ENCODE results near the gene INSYN1. TPM values are rescaled to one million over a fixed set of nuclear protein-coding genes. Genes with fewer than 3 reads are reported as not detected.

The INSYN1 gene
- total RNA-seq, 2 donors from 2014 or later: not detected

DNA sequence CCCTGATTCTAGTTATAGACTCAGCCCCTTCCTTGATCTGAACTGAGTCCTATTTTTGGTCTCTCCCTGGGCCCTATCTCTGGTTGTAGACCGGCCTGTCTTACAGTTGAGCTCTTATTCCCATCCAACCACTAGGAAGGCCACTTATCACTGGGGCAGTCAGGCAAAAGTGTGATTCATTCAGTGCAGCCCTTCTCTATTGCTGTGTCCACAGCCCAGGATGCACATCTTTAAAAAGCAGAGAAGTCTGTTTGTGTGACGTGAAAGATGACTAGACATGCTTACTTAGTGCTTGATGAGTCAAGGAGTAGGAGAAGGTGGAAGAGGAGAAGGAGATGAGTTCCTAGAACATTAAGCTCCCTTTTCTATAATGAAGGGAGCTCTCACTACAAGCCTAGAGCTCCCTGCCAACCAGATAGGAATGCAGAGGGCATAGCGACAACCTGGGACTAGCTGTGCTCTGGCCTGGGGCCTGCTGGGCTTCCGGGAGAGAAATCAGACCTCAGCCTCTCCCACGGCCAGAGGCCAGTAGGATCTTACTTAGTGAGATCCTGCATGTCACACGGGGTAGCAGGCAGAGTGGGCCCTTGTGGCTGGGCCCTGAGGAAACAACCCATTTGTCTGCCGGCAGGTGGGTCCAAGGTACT, 25.7 kb downstream of the INSYN1 start:
- Mint-ChIP-seq H3K36me3 (no peaks in the 10 kb centered on the region), H3K27ac (peak overlapping the region in 1 of 2 donors; percentile 53), H3K27me3 (peaks cover 0 to 11% of the 10 kb centered on the region in 2 donors), H3K9me3 (no peaks in the 10 kb centered on the region), H3K4me1 (ENCODE audit: low read depth in 2 of 2) (no peaks in the 10 kb centered on the region), H3K4me3 (no peak overlapping the region)
- no peak for DNase-seq (ENCODE audit: low spot score)
- ATAC-seq: no peak

DNA sequence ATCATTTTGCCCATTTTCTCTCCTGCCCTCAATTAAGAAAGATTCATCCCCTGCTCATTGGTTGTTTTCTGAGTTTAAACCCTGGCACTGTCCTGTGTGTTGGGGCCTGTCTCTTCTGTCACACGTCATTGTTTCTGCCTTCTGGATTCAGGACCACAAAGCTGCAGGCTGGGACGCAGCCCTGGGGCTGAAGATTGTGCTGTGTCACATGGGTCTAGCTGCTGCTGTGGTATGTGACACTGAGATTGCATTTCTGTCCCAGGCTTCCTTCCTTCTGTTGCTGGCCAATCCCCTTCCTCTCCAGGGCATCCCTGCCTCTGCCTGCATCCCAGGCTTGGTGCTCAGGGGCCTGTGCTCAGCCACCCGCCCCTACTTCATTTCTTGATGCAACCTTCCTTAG, 28.9 kb downstream of the INSYN1 start:
- no peak for ATAC-seq
- Mint-ChIP-seq H3K27me3 (peaks cover 10 to 20% of the 10 kb centered on the region in 2 donors), H3K4me1 (ENCODE audit: low read depth in 2 of 2) (no peaks in the 10 kb centered on the region)

DNA sequence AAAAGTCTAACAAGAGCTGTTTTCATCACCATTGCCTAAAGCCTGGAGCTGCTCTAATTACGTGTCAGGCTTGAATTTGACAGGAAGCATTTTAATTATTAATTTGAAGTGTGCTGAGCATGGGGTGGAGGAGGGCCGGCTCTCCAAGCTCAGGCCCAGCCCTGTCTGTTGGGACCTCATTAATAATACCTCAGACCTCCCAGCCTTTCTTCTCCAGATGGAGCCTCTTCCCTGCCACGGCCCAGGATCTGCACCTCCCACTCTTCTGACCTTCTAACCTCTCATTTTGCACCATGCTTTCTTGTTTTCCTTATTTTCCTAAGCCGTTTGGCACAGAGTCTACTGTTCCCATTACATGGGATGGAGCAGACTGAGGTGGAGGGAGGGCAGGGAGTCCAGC, 30.0 kb downstream of the INSYN1 start:
- DNase-seq (ENCODE audit: low spot score) (no peak), ATAC-seq (no peak)
- Mint-ChIP-seq H3K9me3 (no peaks in the 10 kb centered on the region), H3K4me1 (ENCODE audit: low read depth in 2 of 2) (no peaks in the 10 kb centered on the region), H3K27ac (no peak overlapping the region), H3K27me3 (peaks cover 19 to 22% of the 10 kb centered on the region in 2 donors), H3K36me3 (no peaks in the 10 kb centered on the region), H3K4me3 (no peak overlapping the region)

More for the DNA sequence above, 28.9 kb downstream of the INSYN1 start:
- Mint-ChIP-seq H3K9me3 (no peaks in the 10 kb centered on the region), H3K27ac (no peak overlapping the region), H3K4me3 (no peak overlapping the region), H3K36me3 (no peaks in the 10 kb centered on the region)
- DNase-seq (ENCODE audit: low spot score): no peak

DNA sequence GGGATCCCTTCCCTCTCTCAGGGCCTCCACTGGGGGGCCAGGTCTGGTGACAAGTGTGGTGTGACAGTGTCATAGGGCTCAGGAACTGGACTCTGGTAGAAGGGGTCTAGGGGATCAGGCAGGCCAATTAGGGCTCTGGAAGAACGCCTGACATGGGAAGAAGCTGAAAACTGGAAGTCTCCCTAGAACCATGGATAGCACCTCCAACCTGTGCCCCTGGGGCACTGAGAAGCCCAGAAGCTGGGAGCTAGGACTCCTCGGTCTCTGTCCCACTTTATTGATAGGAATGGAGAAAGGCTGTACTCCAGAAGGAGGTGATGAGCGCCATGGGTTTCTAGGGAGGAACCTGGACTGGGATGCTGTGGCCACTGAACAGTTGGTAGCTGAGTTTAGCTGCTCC, 30.7 kb downstream of the INSYN1 start:
- H3K27ac Mint-ChIP-seq: no peak overlapping the region
- H3K27me3 Mint-ChIP-seq: peaks cover 19 to 22% of the 10 kb centered on the region in 2 donors
- DNase-seq (ENCODE audit: low spot score) (no peak), ATAC-seq (no peak)
- no peaks in the 10 kb centered on the region for H3K4me1 Mint-ChIP-seq (ENCODE audit: low read depth in 2 of 2)
- H3K9me3 Mint-ChIP-seq: no peaks in the 10 kb centered on the region
- no peak overlapping the region for H3K4me3 Mint-ChIP-seq
- H3K36me3 Mint-ChIP-seq: no peaks in the 10 kb centered on the region

DNA sequence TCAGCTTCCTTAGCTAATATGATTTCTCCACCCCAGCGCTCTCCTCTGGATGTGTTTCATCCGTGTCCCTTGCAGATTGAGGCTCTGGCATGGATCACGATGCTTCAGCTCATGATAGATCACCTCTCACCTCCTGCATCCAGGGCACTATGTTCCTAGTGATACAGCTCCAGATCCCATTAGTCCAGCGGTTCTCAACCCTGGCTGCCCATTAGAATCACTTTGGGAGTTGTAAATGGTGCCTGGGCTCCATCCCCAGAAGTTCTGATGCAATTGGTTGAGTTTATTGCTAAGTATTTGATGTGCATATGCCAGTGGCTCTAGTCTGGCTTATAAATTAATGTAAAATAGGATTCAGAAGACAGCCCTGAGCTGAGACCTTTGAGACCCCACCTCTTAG, 34.5 kb downstream of the INSYN1 start:
- H3K36me3 Mint-ChIP-seq: no peaks in the 10 kb centered on the region
- no peaks in the 10 kb centered on the region for H3K9me3 Mint-ChIP-seq
- DNase-seq (ENCODE audit: low spot score) (no peak), ATAC-seq (no peak)
- H3K4me1 Mint-ChIP-seq (ENCODE audit: low read depth in 2 of 2): no peaks in the 10 kb centered on the region
- H3K4me3 Mint-ChIP-seq: no peak overlapping the region
- peaks cover 14 to 19% of the 10 kb centered on the region in 2 donors for H3K27me3 Mint-ChIP-seq
- H3K27ac Mint-ChIP-seq: no peak overlapping the region

DNA sequence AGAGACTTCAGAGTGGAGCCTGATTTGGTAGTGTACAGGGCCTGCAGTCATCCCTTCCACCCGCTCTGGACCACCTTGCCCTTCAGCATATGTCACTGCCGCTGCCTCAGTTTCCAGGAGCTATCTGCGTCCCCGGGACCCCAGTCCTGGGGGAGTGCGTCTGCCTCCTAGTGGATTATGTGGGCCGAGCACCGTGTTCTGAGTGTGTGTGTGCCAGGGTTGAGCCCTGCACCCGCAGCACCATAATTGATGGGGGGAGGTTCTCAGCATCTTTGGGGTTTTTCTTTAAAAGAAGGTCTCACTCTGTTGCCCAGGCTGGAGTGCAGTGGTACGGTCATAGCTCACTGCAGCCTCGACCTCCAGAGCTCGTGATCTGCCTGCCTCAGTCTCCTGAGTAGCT, 35.3 kb downstream of the INSYN1 start:
- no peak for ATAC-seq

DNA sequence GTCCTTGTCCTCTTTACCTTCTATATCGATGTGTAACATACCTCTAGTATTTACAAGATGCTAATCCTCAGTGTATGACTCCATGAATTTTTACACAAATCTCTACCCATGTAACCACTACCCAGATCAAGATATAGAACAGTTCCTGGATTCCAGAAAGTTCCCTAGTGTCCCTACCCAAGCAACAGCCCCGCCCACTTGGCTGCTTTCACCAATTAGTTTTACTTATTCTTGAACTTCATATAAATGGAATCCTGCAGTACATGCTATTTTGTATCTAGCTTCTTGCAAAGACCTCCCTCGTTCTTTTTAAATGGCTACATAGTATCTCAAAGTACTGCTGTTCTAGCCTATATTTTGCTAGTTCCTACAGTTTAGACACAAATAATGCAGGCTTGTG, 35.9 kb downstream of the INSYN1 start:
- Mint-ChIP-seq H3K4me3 (no peak overlapping the region), H3K27me3 (peaks cover 14 to 19% of the 10 kb centered on the region in 2 donors), H3K4me1 (ENCODE audit: low read depth in 2 of 2) (no peaks in the 10 kb centered on the region), H3K36me3 (no peaks in the 10 kb centered on the region), H3K9me3 (no peaks in the 10 kb centered on the region), H3K27ac (no peak overlapping the region)
- ATAC-seq: no peak
- no peak for DNase-seq (ENCODE audit: low spot score)

More for the DNA sequence above, 35.3 kb downstream of the INSYN1 start:
- Mint-ChIP-seq H3K4me3 (no peak overlapping the region), H3K36me3 (no peaks in the 10 kb centered on the region), H3K27ac (no peak overlapping the region), H3K4me1 (ENCODE audit: low read depth in 2 of 2) (no peaks in the 10 kb centered on the region), H3K9me3 (no peaks in the 10 kb centered on the region), H3K27me3 (peaks cover 14 to 19% of the 10 kb centered on the region in 2 donors)
- DNase-seq (ENCODE audit: low spot score): no peak

DNA sequence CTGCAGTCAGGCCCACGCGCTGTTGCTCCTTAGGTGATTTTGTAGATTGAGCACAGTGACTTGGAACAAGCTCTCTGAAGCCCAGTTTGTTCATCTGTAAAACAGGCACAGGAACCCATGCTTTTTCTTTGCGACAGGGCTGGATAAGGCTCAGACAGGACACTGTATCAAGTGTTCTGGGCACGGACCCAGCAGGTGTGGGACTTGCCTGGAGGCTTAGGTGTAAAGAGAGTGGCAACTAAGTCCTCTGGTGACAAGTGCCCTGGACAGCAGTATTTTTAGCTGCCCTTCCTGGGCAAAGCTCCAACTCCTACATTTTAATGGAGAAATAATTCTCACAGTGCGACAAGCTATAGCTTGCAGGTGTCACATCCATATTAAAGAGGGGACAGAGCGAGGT, 36.7 kb downstream of the INSYN1 start:
- Mint-ChIP-seq H3K27me3 (peaks cover 14 to 19% of the 10 kb centered on the region in 2 donors), H3K4me1 (ENCODE audit: low read depth in 2 of 2) (no peaks in the 10 kb centered on the region), H3K4me3 (no peak overlapping the region), H3K36me3 (no peaks in the 10 kb centered on the region), H3K9me3 (no peaks in the 10 kb centered on the region), H3K27ac (no peak overlapping the region)
- DNase-seq (ENCODE audit: low spot score) (no peak), ATAC-seq (no peak)

DNA sequence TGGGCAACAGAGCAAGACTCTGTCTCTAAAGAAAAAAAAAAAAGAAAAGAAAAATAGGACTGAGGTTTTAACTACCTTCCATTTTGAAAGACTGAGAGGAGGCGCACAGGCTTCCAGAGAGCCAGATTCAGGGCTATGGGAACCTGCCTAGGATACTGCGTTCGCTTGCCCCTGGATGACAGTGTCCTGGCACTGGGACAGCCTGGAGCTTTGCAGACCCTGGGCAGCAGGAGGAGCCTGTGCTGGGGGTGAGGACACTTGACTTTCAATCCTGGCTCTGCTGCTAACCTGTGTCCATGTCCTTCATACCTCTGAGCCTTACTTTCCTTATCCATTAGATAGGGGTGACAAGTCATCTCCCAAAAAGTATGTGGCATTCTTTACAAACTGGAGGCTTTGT, 37.7 kb downstream of the INSYN1 start:
- H3K36me3 Mint-ChIP-seq: no peaks in the 10 kb centered on the region
- ATAC-seq (no peak), DNase-seq (ENCODE audit: low spot score) (no peak)
- no peaks in the 10 kb centered on the region for H3K9me3 Mint-ChIP-seq
- H3K4me3 Mint-ChIP-seq: no peak overlapping the region
- no peaks in the 10 kb centered on the region for H3K4me1 Mint-ChIP-seq (ENCODE audit: low read depth in 2 of 2)
- H3K27me3 Mint-ChIP-seq: peaks cover 13 to 19% of the 10 kb centered on the region in 2 donors
- H3K27ac Mint-ChIP-seq: no peak overlapping the region

DNA sequence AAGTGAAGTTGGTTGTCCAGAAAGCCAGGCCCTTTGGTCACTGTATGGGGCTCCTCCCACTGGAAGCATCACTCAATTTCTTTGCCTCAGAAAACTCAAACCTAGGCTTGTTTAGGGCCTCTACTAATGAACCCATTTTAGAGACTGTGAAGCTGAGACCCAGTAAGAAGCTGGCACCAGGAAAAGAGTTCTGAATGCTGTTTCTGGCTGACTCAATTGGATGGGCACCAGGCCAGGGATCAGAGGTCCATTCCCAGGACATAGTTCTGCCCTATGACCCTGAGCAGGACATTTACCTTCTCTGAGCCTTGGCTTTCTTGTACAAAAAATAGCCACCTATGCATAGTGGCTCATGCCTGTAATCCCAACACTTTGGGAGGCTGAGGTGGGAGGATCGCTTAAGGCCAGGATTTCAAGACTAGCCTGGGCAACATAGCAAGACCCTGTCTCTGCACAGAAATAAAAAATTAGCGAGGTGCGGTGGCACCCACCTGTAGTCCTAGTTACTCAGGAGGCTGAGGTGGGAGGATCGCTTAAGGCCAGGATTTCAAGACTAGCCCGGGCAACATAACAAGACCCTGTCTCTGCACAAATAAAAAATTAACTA, 38.4 kb downstream of the INSYN1 start:
- H3K36me3 Mint-ChIP-seq: no peaks in the 10 kb centered on the region
- H3K4me1 Mint-ChIP-seq (ENCODE audit: low read depth in 2 of 2): no peaks in the 10 kb centered on the region
- no peak for ATAC-seq
- H3K9me3 Mint-ChIP-seq: no peaks in the 10 kb centered on the region
- peaks cover 8 to 14% of the 10 kb centered on the region in 2 donors for H3K27me3 Mint-ChIP-seq
- no peak overlapping the region for H3K4me3 Mint-ChIP-seq
- H3K27ac Mint-ChIP-seq: no peak overlapping the region
- no peak for DNase-seq (ENCODE audit: low spot score)

DNA sequence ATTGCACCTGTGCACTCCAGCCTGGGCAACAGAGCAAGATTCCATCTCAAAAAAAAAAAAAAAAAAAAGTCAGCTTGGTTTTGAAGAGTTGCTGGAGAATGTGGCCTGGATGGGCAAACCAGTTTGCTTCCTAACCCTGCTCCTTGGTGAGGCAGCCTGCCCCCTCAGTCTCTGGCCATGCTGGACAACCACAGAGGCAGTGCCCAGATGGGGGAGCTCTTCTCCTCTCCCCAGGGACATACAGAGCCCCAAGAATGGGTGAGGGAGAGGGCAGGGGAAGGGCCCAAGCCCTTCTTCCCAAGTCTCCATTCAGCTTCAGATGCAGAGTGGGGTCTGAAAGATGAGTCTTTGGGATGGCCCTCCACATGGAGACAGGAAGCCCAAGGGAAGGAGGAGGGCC, 41.0 kb downstream of the INSYN1 start:
- Mint-ChIP-seq H3K27me3 (peaks cover 11% of the 10 kb centered on the region in 2 donors), H3K9me3 (no peaks in the 10 kb centered on the region), H3K27ac (no peak overlapping the region), H3K4me1 (ENCODE audit: low read depth in 2 of 2) (no peaks in the 10 kb centered on the region), H3K36me3 (no peaks in the 10 kb centered on the region), H3K4me3 (no peak overlapping the region)
- no peak for DNase-seq (ENCODE audit: low spot score)
- no peak for ATAC-seq

DNA sequence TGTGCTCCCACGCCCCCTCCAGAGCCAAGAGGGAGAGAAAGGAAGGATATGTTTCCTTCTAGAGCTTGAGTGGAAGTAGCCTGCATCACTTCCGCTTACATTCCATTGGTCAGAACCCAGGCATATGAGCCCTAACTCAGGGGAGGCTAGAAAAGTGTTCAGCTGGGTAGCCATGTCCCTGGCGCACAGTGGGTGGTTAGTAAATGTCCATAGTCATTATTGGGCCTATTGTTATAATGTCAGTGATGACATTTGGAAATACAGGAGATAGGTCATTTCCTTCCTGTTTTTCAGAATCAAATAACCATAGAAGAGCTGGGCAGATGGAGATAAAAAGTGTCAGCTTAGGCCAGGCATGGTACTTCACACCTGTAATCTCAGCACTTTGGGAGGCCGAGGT, 41.6 kb downstream of the INSYN1 start:
- DNase-seq (ENCODE audit: low spot score) (no peak), ATAC-seq (no peak)
- no peak overlapping the region for H3K27ac Mint-ChIP-seq
- H3K4me3 Mint-ChIP-seq: no peak overlapping the region
- H3K4me1 Mint-ChIP-seq (ENCODE audit: low read depth in 2 of 2): no peaks in the 10 kb centered on the region
- peaks cover 11% of the 10 kb centered on the region in 2 donors for H3K27me3 Mint-ChIP-seq
- no peaks in the 10 kb centered on the region for H3K9me3 Mint-ChIP-seq
- no peaks in the 10 kb centered on the region for H3K36me3 Mint-ChIP-seq

DNA sequence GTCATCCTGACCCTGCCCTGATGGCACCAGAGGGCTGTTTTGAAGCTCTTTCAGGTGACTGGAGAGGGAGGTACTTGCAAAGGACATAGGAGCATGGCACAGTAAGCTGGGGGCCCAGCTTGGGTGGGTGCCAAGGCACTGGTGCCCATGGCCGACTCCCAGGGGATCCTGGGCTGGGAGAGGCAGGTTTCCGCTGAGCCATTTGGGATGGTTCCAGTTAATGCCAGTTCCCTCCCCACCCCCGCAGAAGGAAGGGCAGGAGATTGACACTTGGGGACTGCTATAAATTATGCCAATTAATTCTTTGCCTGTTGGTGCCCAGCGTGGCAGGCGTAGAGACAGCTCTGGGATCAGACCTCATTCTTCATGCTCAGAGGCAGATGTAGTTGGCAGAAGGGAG, 42.8 kb downstream of the INSYN1 start:
- ATAC-seq: no peak
- H3K9me3 Mint-ChIP-seq: no peaks in the 10 kb centered on the region
- H3K4me3 Mint-ChIP-seq: no peak overlapping the region

DNA sequence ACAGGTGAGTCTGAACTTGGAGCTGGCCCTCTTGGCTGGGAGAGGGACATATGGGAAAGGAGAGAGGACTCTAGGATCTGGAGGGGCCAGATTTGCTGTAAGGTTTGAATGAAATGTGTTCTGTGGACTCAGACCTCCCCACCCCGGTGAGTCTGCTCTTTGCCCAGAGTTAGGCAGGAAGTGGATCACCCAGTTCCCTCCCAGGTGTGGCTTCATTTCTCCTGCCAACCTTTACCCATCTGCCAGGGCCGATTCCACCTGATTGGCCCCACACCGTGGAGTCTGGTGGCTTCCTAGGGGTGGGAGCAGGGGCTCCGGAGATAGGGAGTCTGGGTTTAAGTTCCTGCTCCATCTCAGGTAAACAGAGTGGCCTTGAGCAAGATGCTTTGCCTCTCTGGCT, 43.5 kb downstream of the INSYN1 start:
- Mint-ChIP-seq H3K9me3 (no peaks in the 10 kb centered on the region), H3K36me3 (no peaks in the 10 kb centered on the region), H3K27me3 (peaks cover 11% of the 10 kb centered on the region in 2 donors), H3K27ac (no peak overlapping the region), H3K4me1 (ENCODE audit: low read depth in 2 of 2) (peaks cover 0 to 4% of the 10 kb centered on the region in 2 donors), H3K4me3 (no peak overlapping the region)
- DNase-seq (ENCODE audit: low spot score) (no peak), ATAC-seq (no peak)

More for the DNA sequence above, 42.8 kb downstream of the INSYN1 start:
- no peak for DNase-seq (ENCODE audit: low spot score)
- Mint-ChIP-seq H3K4me1 (ENCODE audit: low read depth in 2 of 2) (no peaks in the 10 kb centered on the region), H3K27me3 (peaks cover 11% of the 10 kb centered on the region in 2 donors), H3K36me3 (no peaks in the 10 kb centered on the region), H3K27ac (no peak overlapping the region)

Data from natural killer cell treated with Interleukin-12 subunit alpha and Interleukin-12 subunit beta and Interleukin-15 and Interleukin-18, amount 100 ng/mL, for 72 hours (primary cell).